DOHH2 (cell line): ENCODE results near the gene SIGLEC7.

Source experiments
- EZH2phosphoT487 ChIP-seq: fragments of 200-600 bp; sonication (generic); IDR thresholded peaks from 2 replicates; pipeline ENCODE4 v1.6.1; 2017; ENCODE audit warnings: borderline replicate concordance, mild to moderate bottlenecking, antibody characterized with exemption, low read length, moderate library complexity, mixed read lengths
- TF ChIP-seq, protein P1 (sequence below): fragments of 200-600 bp; sonication (generic); IDR thresholded peaks from one replicate; pipeline ENCODE4 v1.5.1; 2014; ENCODE audit warnings: antibody characterized with exemption, mild to moderate bottlenecking, low read depth, low read length; ENCODE audit not compliant: poor library complexity, severe bottlenecking

DNA sequence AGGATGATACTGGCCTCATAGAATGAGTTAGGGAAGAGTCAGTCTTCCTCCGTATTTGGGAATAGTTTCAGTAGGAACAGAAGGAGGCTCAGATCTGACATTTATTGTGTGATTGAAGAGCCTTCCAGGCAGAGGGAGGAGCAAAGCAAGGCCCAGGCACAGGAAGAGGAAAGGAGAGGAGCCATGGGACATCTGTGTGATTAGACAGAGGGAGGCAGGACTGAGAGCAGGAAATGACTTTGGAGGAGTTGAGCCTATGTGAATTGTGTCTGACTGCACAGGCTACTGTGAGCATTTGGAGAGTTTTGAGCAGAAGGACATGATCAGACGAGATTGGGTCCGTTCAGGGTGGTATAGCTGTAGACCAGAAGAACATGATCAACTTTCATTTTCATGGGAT, 8.5 kb downstream of the SIGLEC7 start:
- TF ChIP-seq, protein P1, sequence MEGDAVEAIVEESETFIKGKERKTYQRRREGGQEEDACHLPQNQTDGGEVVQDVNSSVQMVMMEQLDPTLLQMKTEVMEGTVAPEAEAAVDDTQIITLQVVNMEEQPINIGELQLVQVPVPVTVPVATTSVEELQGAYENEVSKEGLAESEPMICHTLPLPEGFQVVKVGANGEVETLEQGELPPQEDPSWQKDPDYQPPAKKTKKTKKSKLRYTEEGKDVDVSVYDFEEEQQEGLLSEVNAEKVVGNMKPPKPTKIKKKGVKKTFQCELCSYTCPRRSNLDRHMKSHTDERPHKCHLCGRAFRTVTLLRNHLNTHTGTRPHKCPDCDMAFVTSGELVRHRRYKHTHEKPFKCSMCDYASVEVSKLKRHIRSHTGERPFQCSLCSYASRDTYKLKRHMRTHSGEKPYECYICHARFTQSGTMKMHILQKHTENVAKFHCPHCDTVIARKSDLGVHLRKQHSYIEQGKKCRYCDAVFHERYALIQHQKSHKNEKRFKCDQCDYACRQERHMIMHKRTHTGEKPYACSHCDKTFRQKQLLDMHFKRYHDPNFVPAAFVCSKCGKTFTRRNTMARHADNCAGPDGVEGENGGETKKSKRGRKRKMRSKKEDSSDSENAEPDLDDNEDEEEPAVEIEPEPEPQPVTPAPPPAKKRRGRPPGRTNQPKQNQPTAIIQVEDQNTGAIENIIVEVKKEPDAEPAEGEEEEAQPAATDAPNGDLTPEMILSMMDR: no peak
- no peak for TF ChIP-seq EZH2phosphoT487
